ENCODE data around the gene HSD11B2.

DNA sequence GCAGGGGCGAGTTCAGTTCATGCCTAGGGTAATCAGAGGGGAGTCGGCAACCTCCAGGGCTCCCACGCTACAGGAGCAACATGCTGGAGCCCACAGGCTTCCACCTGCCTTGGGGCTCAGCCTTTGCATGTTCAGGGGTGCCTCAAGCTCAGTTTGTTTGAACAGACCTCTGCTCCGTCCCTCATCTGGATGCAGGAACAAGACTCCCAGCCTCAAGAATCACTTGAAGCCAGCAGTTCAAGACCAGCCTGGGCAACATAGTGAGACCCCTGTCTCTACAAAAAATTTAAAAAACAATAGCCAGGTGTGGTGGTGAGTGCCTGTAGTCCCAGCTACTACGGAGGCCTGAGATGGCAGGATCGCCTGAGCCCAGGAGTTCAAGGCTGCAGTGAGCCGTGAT lies 4.9 kb upstream of the HSD11B2 start:
- TF ChIP-seq, protein P1, sequence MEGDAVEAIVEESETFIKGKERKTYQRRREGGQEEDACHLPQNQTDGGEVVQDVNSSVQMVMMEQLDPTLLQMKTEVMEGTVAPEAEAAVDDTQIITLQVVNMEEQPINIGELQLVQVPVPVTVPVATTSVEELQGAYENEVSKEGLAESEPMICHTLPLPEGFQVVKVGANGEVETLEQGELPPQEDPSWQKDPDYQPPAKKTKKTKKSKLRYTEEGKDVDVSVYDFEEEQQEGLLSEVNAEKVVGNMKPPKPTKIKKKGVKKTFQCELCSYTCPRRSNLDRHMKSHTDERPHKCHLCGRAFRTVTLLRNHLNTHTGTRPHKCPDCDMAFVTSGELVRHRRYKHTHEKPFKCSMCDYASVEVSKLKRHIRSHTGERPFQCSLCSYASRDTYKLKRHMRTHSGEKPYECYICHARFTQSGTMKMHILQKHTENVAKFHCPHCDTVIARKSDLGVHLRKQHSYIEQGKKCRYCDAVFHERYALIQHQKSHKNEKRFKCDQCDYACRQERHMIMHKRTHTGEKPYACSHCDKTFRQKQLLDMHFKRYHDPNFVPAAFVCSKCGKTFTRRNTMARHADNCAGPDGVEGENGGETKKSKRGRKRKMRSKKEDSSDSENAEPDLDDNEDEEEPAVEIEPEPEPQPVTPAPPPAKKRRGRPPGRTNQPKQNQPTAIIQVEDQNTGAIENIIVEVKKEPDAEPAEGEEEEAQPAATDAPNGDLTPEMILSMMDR (IDR thresholded peaks at IDR 0.05): no peak
- TF ChIP-seq ZFX (IDR thresholded peaks at IDR 0.05; ENCODE audit: borderline replicate concordance): no peak

Measured in 22Rv1 (cell line).